Activated CD8-positive, alpha-beta memory T cell treated with anti-CD3 and anti-CD28 coated beads, Interleukin-2, amount 10 ng/mL, durations not matched to agents 7 days and 5 days (primary cell): ENCODE data around the gene SYTL2. TPM values are rescaled to one million over a fixed set of nuclear protein-coding genes. Genes with fewer than 3 reads are reported as not detected.

Source experiments
- ATAC-seq: fragments of 150-1000 bp; cut with Tn5 transposase; one replicate; pipeline ENCODE4 v1.10.0; 2021; ENCODE audit warnings: moderate library complexity
- CTCF ChIA-PET: fragments of 350-600 bp; sonication (Branson Sonifier 250); formaldehyde crosslinking; loops from one replicate; lab custom pipeline; 2021; ENCODE audit warnings: antibody characterized with exemption; lab: Charles Lee
- DNase-seq: peaks from one replicate; pipeline ENCODE4 v3.0.0-alpha.2; 2020
- H3K27ac Mint-ChIP-seq: one replicate; pipeline ENCODE4 v1.8.0; 2021; ENCODE audit warnings: mild to moderate bottlenecking, mixed read lengths
- H3K27me3 Mint-ChIP-seq: one replicate; pipeline ENCODE4 v1.8.0; 2021; ENCODE audit warnings: mixed read lengths
- H3K36me3 Mint-ChIP-seq: one replicate; pipeline ENCODE4 v1.8.0; 2021; ENCODE audit warnings: mild to moderate bottlenecking, mixed read lengths
- H3K4me1 Mint-ChIP-seq: one replicate; pipeline ENCODE4 v1.8.0; 2021; ENCODE audit warnings: mixed read lengths
- H3K4me3 Mint-ChIP-seq: one replicate; pipeline ENCODE4 v1.8.0; 2021; ENCODE audit warnings: mild to moderate bottlenecking, moderate library complexity, mixed read lengths
- H3K9me3 Mint-ChIP-seq: one replicate; pipeline ENCODE4 v1.8.0; 2022; ENCODE audit warnings: low read depth, mixed read lengths
- total RNA-seq, 2 experiments: library from RNA; stranded (reverse); gene quantifications; one replicate each; pipeline ENCODE4 v1.2.3, GENCODE V29; 2021

SYTL2 gene
- total RNA-seq, 2 experiments from 2014 or later: 73.7 to 78.0 TPM

DNA sequence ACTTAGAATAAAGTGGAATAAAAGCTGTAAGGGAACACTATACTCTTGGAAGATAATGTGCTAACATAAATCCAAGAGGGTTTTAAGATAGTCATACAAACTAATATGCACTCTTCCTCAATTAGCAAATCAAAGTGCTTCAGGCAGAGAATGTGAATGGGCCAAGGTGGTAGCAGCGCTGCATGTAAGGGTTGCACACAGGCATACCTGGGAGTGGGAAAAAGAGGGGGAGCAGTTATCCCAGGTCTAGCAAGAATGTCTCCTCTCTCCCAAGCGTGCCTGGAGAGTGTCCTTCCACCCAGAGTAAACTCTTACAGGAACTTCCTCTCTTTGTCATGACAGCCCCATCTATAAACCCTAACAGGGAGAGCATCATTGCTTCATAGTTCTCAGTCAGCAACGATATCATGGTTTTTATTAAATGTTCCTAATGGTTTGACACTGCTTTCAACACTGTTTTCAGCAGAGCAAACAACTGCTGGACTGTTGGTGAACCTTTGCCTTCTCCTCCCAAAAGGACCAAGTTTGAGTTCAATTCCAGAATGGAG lies 61.6 kb downstream of the SYTL2 start:
- Mint-ChIP-seq H3K27ac (peak overlapping the region; percentile 90), H3K4me1 (peaks cover 83% of the 10 kb centered on the region), H3K27me3 (no peaks in the 10 kb centered on the region), H3K9me3 (no peaks in the 10 kb centered on the region), H3K36me3 (peaks cover 56% of the 10 kb centered on the region), H3K4me3 (peak overlapping the region; percentile 9)
- no peak for DNase-seq
- no peak for ATAC-seq
- CTCF ChIA-PET: interaction anchor here (1.0 to 1.3 kb wide), 2 partner anchors 11 to 24 kb away, joined by 3 read pairs; no protein-coding TSS in a partner anchor

- H3K27me3 Mint-ChIP-seq: no peaks in the 10 kb centered on the region
- no peaks in the 10 kb centered on the region for H3K9me3 Mint-ChIP-seq
- peaks cover 78% of the 10 kb centered on the region for H3K4me1 Mint-ChIP-seq
- H3K36me3 Mint-ChIP-seq: peaks cover 61% of the 10 kb centered on the region
- no peak overlapping the region for H3K27ac Mint-ChIP-seq
- CTCF ChIA-PET: interaction anchor here (0.6 to 1.3 kb wide), 2 partner anchors 25 to 64 kb away, joined by 3 read pairs; no protein-coding TSS in a partner anchor
- DNase-seq (no peak), ATAC-seq (no peak)
- H3K4me3 Mint-ChIP-seq: no peak overlapping the region
Measured at GRCh38 chr11:85748455-85748891, 62.5 kb downstream of the SYTL2 start.

DNA sequence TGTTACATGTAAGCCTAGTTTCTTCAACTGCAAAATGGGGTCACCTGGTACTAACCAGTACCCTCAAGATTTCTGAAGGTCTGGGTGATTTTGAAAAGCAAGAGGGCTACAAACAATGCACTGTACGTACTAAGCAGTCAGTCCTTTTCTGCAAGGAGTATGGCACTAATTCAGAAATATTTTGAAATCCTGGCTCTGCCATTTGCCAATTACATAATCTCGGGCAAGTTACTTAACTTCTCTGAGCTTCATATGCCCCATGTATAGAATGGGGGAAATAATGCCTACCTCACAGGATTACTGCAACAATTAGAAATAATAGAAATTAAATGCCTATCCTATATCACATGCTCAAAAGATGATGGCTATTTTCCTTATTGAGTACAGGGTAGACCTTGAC lies 64.3 kb downstream of the SYTL2 start:
- DNase-seq (no peak), ATAC-seq (no peak)
- H3K4me3 Mint-ChIP-seq: no peak overlapping the region
- H3K36me3 Mint-ChIP-seq: peaks cover 54% of the 10 kb centered on the region
- H3K27me3 Mint-ChIP-seq: no peaks in the 10 kb centered on the region
- CTCF ChIA-PET: no interaction called here
- H3K27ac Mint-ChIP-seq: no peak overlapping the region
- peaks cover 67% of the 10 kb centered on the region for H3K4me1 Mint-ChIP-seq
- no peaks in the 10 kb centered on the region for H3K9me3 Mint-ChIP-seq

DNA sequence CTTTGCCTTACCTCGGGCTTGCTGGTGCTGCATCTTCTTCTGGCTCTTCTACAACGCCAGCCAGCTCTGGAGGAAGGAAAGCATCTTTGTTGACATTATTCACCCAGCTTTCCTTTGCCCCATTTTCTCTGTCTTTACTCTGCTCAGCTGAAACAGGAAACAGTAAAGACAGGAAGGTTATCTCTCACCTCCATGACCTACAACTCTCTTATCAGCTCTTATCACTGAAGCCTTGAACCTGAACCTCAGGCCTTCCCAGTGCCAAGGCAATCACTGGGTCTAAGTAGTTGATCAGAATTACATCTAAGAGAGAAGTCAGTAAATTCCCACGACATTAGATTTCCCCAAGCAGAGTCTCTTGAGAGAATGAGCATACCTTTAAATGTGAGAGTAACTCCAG lies 65.3 kb downstream of the SYTL2 start:
- CTCF ChIA-PET: interaction anchor here (0.7 to 0.9 kb wide), 2 partner anchors 10 to 46 kb away, joined by 3 to 4 read pairs; no protein-coding TSS in a partner anchor
- Mint-ChIP-seq H3K36me3 (peaks cover 52% of the 10 kb centered on the region), H3K4me3 (no peak overlapping the region), H3K27ac (peak overlapping the region; percentile 70), H3K4me1 (peaks cover 63% of the 10 kb centered on the region), H3K9me3 (no peaks in the 10 kb centered on the region), H3K27me3 (no peaks in the 10 kb centered on the region)
- DNase-seq (no peak), ATAC-seq (peak; percentile 31)

DNA sequence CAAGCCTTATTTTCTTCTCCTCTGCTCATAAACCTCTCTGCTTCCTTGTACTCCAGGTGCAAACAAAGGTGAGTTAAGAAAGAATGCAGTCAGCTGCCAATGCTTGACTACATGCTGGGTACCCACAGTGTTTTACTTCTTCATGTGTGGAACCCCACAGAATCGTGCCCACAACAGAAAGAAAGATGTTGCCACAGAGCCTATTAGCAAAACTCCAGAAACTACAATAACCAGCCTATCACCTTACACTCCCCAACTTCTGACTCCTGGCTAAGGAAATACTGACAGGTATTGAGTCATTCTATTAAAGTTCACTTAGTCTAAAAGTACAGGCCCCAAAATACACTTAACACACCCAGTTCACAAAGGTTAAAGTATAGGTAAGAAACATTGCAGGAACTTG lies 68.1 kb downstream of the SYTL2 start:
- no peak overlapping the region for H3K4me3 Mint-ChIP-seq
- no peak for ATAC-seq
- H3K36me3 Mint-ChIP-seq: peaks cover 54% of the 10 kb centered on the region
- no peaks in the 10 kb centered on the region for H3K9me3 Mint-ChIP-seq
- H3K27me3 Mint-ChIP-seq: no peaks in the 10 kb centered on the region
- H3K27ac Mint-ChIP-seq: peak overlapping the region; percentile 12
- no peak for DNase-seq
- H3K4me1 Mint-ChIP-seq: peaks cover 54% of the 10 kb centered on the region
- CTCF ChIA-PET: no interaction called here

GRCh38 chr11:85742348-85742747 lies 68.6 kb downstream of the SYTL2 start:
- Mint-ChIP-seq H3K27me3 (no peaks in the 10 kb centered on the region), H3K9me3 (no peaks in the 10 kb centered on the region), H3K36me3 (peaks cover 53% of the 10 kb centered on the region), H3K4me1 (peaks cover 56% of the 10 kb centered on the region), H3K27ac (no peak overlapping the region), H3K4me3 (no peak overlapping the region)
- no peak for DNase-seq
- CTCF ChIA-PET: no interaction called here
- no peak for ATAC-seq

DNA sequence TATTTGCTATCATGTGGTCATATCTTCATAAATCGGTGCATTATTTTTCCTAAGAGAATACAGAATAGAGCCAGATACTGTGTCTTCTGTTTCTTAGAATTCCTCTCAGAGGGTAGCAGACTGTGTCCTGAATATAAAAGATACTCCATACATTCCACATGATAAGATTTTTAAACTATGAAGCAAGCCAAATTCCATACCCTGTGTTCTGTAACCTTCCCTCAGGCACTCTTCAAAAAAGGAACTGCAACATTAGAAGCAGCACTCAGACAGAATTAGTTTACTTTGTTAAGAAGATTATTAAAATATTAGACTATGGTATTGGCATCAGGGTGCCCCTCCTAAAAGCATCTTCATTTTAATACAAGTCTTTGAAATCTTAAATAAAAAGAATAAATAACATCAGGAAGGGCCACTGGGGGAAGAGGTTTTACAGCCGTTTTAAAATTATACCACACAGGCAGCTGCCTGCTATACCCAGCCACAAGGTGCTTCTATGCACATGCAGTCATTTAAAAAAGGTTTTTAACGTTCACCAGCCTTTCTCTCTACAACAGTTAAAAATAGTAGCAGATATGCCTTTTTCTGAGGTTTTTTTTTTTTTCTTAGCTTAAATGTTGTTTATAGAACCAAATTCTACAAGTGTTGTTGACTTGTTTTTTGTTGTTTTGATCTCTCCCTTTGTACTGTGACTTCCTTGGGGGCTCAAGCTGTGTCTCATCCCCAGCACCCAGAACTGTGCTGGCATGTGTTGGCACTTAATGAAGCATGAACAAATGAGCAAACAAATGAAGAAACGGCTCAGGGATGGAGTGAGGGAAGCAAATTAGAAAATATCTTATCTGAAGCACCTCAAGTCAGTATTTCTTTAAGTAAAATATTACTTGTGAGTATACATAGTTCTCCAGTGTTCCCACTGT lies 70.2 kb downstream of the SYTL2 start:
- no peaks in the 10 kb centered on the region for H3K27me3 Mint-ChIP-seq
- ATAC-seq (no peak), DNase-seq (no peak)
- peaks cover 48% of the 10 kb centered on the region for H3K36me3 Mint-ChIP-seq
- H3K4me3 Mint-ChIP-seq: no peak overlapping the region
- CTCF ChIA-PET: interaction anchor here (0.9 kb wide), 1 partner anchor 12 kb away, joined by 3 read pairs; no protein-coding TSS in a partner anchor
- H3K27ac Mint-ChIP-seq: peak overlapping the region; percentile 31
- peaks cover 48% of the 10 kb centered on the region for H3K4me1 Mint-ChIP-seq
- H3K9me3 Mint-ChIP-seq: no peaks in the 10 kb centered on the region

GRCh38 chr11:85737738-85738137 lies 73.2 kb downstream of the SYTL2 start:
- Mint-ChIP-seq H3K27ac (peak overlapping the region; percentile 76), H3K36me3 (peaks cover 38% of the 10 kb centered on the region), H3K9me3 (no peaks in the 10 kb centered on the region), H3K4me3 (no peak overlapping the region), H3K4me1 (peaks cover 34% of the 10 kb centered on the region), H3K27me3 (no peaks in the 10 kb centered on the region)
- CTCF ChIA-PET: interaction anchor here (0.7 to 1.2 kb wide), 2 partner anchors 12 to 40 kb away, joined by 3 read pairs; no protein-coding TSS in a partner anchor
- ATAC-seq (peak; percentile 85), DNase-seq (peak; percentile 66)

DNA sequence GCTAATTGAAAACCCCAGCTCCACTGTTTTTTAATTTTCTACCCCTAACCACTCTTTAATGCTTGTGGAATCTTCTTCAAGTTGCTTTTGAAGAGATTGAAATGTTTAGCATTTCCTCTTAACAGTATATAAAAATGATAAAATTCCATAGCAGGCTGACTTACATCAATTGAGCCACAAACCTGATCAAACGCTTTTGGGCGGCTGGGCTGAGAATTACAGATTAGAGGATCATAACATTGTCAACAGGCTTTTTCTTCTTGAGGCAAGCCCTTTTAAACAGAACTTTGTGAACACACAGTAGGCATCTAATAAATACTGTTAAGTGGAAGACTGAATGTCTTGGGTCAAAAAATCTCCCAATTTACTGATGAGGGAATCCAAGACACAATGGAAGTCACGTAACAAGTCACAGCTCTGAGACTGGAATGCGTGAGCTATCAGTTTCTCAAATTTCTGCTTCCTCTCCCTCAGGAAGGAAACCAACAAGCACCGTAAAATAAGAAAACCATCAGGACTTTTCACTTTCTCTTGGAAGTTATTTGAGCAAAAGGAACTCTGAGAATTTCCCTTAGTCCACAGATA lies 75.0 kb downstream of the SYTL2 start:
- Mint-ChIP-seq H3K4me1 (peaks cover 29% of the 10 kb centered on the region), H3K4me3 (no peak overlapping the region), H3K36me3 (peaks cover 47% of the 10 kb centered on the region), H3K27me3 (no peaks in the 10 kb centered on the region), H3K9me3 (peaks cover under 1% of the 10 kb centered on the region), H3K27ac (no peak overlapping the region)
- ATAC-seq: no peak
- no peak for DNase-seq
- CTCF ChIA-PET: interaction anchor here (0.7 to 1.3 kb wide), 3 partner anchors 9 to 46 kb away, joined by 3 to 4 read pairs (median 3); no protein-coding TSS in a partner anchor

DNA sequence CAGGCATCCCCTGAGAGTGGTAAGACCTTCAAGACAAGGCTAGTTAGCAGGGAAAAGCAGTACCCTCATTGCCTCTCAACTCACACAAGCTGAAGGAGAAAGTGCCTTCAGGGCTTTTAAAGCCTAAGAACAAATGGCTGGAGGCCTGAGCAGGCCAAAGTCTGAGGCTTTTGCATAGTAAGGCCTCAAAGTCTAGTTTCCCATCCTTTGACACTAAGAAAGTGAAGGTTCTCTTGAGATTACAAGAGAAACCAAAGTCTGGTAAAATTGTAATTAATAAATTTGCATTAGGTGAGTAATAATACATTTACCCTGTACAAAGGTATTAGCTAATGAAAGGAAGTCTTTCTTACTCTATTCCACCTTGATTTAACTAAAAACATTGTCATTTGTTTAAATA lies 78.0 kb downstream of the SYTL2 start:
- no peaks in the 10 kb centered on the region for H3K27me3 Mint-ChIP-seq
- CTCF ChIA-PET: no interaction called here
- ATAC-seq (no peak), DNase-seq (no peak)
- H3K9me3 Mint-ChIP-seq: peaks cover 9% of the 10 kb centered on the region
- H3K4me1 Mint-ChIP-seq: peaks cover 9% of the 10 kb centered on the region
- H3K27ac Mint-ChIP-seq: no peak overlapping the region
- no peak overlapping the region for H3K4me3 Mint-ChIP-seq
- H3K36me3 Mint-ChIP-seq: peaks cover 58% of the 10 kb centered on the region

DNA sequence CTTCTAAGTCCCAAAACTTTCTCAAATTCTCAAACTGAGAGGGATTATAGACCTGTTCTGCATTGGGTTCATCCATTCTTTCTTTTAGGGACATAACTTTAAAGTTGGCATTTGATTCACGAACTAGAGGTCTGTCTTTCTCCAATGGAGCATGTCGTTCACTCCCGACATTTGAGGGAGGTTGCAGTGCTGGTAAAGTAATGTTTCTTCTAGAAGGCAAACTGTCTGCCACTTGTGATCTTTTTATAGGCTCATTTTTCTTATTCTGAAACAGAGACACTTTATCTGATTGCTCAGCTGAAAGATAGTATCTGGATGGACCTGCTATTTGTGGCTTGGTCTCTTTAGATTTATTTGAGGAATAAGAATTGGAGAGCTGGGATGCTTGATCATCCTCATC lies 84.6 kb downstream of the SYTL2 start:
- Mint-ChIP-seq H3K27ac (no peak overlapping the region), H3K4me3 (no peak overlapping the region), H3K9me3 (peaks cover 12% of the 10 kb centered on the region), H3K27me3 (no peaks in the 10 kb centered on the region), H3K4me1 (no peaks in the 10 kb centered on the region), H3K36me3 (peaks cover 49% of the 10 kb centered on the region)
- CTCF ChIA-PET: interaction anchor here (1.3 kb wide), 1 partner anchor 65 kb away, joined by 3 read pairs; no protein-coding TSS in a partner anchor
- DNase-seq (no peak), ATAC-seq (no peak)

DNA sequence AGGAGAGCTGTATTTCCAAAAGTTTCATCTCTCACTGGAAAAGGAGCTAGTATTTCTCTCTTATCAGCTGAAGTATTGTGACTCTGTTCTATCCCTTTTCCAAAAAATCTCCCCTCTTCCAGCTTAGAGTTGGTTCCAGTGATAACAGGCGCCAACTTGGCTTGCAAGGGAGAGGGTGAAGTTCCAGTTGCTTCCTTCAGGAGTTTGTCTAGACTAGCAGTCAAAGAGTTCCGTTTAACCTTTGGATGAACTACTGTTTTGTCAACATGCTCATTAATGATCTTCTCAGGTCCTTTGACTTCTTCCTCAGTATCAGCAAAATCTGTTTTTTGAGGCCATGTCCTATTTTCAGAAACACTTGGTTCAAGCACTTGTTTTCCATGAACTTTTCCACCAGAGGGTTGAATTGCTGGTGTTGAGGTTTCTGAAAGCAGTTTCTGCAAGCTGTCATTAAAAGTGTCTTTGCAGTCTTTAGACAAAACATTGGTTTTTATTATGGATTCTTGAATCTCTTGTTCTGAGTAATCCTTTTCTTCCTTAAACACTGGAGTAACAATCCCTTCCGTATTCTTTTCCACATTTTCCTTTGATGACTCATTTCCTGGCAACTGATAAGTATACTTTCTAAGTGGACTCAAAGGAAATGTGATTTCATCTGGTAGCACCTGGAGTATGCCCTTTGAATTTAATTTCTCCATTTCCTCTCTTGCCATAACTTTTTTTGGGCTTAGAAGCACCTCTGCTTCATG lies 85.3 kb downstream of the SYTL2 start:
- CTCF ChIA-PET: interaction anchor here (1.3 to 1.6 kb wide), 2 partner anchors 26 to 66 kb away, joined by 3 to 5 read pairs; no protein-coding TSS in a partner anchor
- DNase-seq (no peak), ATAC-seq (no peak)
- peaks cover 43% of the 10 kb centered on the region for H3K36me3 Mint-ChIP-seq
- H3K9me3 Mint-ChIP-seq: peaks cover 8% of the 10 kb centered on the region
- no peak overlapping the region for H3K27ac Mint-ChIP-seq
- H3K27me3 Mint-ChIP-seq: no peaks in the 10 kb centered on the region
- H3K4me1 Mint-ChIP-seq: no peaks in the 10 kb centered on the region
- H3K4me3 Mint-ChIP-seq: no peak overlapping the region
